HL-60 (cell line): ENCODE measurements around the gene SH3RF3.

Experiments used
- CTCF ChIP-seq: IDR thresholded peaks from one replicate; pipeline ENCODE4 v1.5.1; 2011; ENCODE audit warnings: low read length, control low read depth, inconsistent platforms; ENCODE audit not compliant: insufficient read depth
- POLR2AphosphoS5 ChIP-seq: IDR thresholded peaks from 2 replicates; pipeline ENCODE4 v1.6.1; 2012; ENCODE audit warnings: low read depth
- REST ChIP-seq: IDR thresholded peaks from 2 replicates; pipeline ENCODE4 v1.6.1; 2012; ENCODE audit warnings: low read depth; ENCODE audit not compliant: insufficient replicate concordance

GRCh38 chr2:109386004-109386695 lies 257.1 kb downstream of the SH3RF3 start:
- TF ChIP-seq CTCF (no peak), POLR2AphosphoS5 (no peak), REST (no peak)
